ENCODE measurements around the gene HSP90AA1.

DNA sequence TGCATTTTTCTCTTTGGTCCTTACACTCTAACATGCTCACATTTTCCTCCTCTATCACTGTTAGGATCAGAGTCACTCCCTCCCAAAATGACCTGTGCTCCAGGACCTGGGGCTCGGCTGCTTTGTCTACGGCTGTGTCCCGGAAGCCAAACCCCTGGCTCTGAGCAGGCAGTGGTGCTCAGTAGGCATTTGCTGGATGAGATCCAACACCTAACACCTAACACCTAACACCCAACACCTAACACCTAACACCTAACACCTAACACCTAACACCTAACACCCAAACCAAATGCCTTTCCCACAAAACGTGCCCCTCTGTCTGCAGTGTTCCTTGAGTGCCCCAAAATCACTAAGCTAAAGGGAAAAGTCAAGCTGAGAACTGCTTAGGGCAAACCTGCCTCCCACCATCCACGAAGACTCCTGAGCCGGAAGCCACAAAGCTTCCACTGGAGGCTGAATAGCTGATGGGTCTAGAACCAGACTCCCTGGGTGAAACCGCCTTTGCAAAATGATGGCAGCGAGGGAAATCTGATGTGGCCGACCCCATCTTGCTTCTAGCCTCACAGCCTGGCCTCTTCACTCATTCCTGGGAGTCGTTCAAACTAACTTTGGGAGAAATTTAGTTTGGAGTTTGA lies 29.2 kb downstream of the HSP90AA1 start:
- no peak for TF ChIP-seq POLR2A (IDR thresholded peaks at IDR 0.05)
- TF ChIP-seq, protein P1, sequence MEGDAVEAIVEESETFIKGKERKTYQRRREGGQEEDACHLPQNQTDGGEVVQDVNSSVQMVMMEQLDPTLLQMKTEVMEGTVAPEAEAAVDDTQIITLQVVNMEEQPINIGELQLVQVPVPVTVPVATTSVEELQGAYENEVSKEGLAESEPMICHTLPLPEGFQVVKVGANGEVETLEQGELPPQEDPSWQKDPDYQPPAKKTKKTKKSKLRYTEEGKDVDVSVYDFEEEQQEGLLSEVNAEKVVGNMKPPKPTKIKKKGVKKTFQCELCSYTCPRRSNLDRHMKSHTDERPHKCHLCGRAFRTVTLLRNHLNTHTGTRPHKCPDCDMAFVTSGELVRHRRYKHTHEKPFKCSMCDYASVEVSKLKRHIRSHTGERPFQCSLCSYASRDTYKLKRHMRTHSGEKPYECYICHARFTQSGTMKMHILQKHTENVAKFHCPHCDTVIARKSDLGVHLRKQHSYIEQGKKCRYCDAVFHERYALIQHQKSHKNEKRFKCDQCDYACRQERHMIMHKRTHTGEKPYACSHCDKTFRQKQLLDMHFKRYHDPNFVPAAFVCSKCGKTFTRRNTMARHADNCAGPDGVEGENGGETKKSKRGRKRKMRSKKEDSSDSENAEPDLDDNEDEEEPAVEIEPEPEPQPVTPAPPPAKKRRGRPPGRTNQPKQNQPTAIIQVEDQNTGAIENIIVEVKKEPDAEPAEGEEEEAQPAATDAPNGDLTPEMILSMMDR (IDR thresholded peaks at IDR 0.05 in 8 of 11, conservative IDR thresholded peaks at IDR 0.05 in 3 of 11), result no peak

Measured in spleen (tissue), 7 donors.